GM21360 (cell line): ENCODE results near the gene FDX1.

Experiments
- ATAC-seq: cut with Tn5 transposase; IDR thresholded peaks from one replicate; pipeline ENCODE4 v1.9.1; 2021; ENCODE audit warnings: mild to moderate bottlenecking, moderate library complexity; ENCODE audit not compliant: unreplicated experiment

Gene FDX1

GRCh38 chr11:110505528-110506284 is 76.0 kb downstream of the FDX1 start:
- no peak for ATAC-seq

GRCh38 chr11:110507328-110507727 is 77.6 kb downstream of the FDX1 start:
- no peak for ATAC-seq

GRCh38 chr11:110508786-110509185 is 79.0 kb downstream of the FDX1 start:
- ATAC-seq = no peak

DNA sequence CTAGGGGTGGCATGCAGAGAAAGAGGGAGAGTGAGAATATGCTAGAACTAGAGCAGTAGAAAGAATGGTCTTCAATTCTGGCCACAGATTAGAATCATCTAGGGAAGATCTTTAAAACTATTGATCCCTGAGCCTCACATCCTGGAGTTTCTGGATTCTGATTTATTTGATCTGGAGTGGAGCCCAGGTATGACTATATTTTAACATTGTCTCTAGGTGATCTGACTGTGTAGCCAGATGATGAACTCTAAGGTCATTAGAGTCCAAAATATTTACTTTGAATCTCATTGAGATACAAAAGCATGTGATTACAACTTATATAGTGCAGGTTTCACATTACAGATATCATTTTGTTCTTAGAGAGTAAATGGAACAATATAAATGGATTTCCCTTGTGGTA is 79.7 kb downstream of the FDX1 start:
- ATAC-seq = no peak

- ATAC-seq = no peak
These were observed 82.3 kb downstream of the FDX1 start for GRCh38 chr11:110512026-110512425.

GRCh38 chr11:110513259-110513801 is 83.6 kb downstream of the FDX1 start:
- ATAC-seq = no peak

DNA sequence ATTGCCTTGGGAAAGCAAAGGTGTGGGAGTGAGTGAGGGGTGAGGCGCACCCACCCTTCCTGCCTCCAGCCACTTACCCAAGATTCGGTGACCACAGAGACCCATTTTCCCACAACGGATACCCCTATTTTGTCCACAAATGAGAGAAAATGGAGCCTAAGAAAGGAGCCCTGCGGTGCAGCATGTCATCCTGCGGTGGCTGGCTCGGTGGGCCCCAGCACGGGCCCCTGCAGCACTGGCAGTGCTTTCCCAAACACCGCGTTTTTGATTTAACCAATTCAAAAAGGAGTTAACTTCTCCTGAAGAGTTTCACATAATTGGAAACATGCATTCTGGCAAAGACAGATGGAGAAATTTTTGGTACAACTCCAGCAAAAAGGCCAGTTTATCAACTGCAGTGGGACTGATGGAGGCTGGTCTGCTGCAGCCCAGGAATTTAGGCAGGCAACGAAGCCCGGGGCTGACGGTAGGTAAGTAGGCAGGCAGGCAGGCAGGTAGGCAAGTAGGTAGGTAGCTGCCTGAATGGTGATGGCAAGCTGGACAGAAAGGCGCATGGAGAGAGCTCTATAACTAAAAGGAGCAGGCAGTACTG is 84.2 kb downstream of the FDX1 start:
- ATAC-seq = no peak
